ENCODE measurements around the gene DLX3.

DNA sequence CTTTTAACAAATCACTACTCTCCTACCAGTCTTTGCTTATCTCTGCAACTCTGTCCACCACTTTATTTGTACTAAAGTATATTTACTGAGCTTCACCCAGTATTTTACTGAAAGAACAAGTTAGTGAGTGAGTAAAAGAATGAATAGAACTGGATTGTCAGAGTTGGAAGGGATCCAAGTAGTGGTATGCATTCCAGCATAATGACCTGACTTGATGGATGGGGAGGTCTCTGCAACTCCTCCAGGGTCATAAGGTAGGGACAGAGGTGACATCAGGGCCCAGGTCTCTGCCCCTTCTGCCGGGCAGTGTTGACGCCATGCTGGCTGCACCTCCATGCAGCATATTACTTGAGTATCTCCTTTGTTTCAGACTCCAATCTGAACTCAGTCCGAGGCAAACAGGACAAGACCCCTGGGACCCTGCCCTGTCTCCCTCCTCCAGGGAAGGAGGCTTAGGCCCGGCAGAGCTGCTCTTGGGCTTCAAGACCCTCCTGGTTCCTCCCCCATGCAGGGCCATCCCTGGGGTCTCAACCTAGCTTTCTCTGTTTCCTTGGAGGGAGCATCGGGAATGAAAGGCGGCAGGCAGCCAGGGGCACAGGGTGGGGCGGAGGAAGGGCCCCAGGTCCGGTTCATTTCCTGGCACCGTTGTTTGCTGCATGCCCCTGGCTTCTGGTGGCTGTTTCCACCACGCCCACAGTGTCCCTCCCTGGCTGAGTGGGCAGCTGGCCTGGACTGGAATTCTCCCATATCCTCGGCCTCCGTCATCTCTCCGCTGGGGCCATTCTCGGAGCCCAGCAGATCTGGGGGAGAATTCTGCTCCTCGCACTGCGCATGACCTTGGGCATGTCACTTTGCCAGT lies 48.5 kb upstream of the DLX3 start:
- TF ChIP-seq CTCF (IDR thresholded peaks at IDR 0.05) (no peak), POLR2A (IDR thresholded peaks at IDR 0.05) (no peak)

Measured in uterus (tissue), 2 donors.